ENCODE data around the gene CALML3.

The CALML3 gene

DNA sequence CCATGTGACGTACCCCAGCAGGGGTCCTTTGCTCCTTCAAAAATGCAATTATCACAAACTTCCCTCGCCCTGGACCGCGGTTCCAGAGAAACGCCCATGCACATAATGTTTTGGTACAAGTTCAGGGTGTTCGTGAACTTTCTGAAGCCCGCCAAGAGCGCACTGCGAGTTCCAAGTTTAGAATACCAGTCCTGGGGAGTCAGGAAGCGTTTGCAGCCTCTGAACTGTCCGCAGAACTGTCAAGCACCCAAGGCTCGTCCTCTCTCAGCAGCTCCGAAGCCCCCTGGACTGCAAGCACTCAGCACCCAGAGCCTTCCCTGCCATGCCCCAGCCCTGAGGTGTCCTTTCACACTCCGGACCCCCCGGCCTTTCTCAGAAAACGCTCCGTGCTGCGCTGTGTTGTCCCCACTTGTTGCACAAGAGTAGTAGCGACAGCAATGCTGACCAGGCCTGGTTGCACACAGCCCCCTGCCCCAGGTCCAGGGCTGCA, 30.3 kb downstream of the CALML3 start:
- TF ChIP-seq GATA3 (IDR thresholded peaks at IDR 0.05; ENCODE audit: low read depth, low read length) (no peak), GATA2 (IDR thresholded peaks at IDR 0.05; ENCODE audit: low read depth, low read length) (no peak)

GRCh38 chr10:5555881-5556280, 31.1 kb downstream of the CALML3 start:
- TF ChIP-seq GATA3 (IDR thresholded peaks at IDR 0.05; ENCODE audit: low read depth, low read length): no peak
- no peak for TF ChIP-seq GATA2 (IDR thresholded peaks at IDR 0.05; ENCODE audit: low read depth, low read length)

- no peak for TF ChIP-seq GATA2 (IDR thresholded peaks at IDR 0.05; ENCODE audit: low read depth, low read length)
- no peak for TF ChIP-seq GATA3 (IDR thresholded peaks at IDR 0.05; ENCODE audit: low read depth, low read length)
These were observed 31.8 kb downstream of the CALML3 start for GRCh38 chr10:5556576-5556975.

GRCh38 chr10:5557040-5557721, 32.4 kb downstream of the CALML3 start:
- no peak for TF ChIP-seq GATA3 (IDR thresholded peaks at IDR 0.05; ENCODE audit: low read depth, low read length)
- no peak for TF ChIP-seq GATA2 (IDR thresholded peaks at IDR 0.05; ENCODE audit: low read depth, low read length)

GRCh38 chr10:5557799-5558771, 33.3 kb downstream of the CALML3 start:
- no peak for TF ChIP-seq GATA3 (IDR thresholded peaks at IDR 0.05; ENCODE audit: low read depth, low read length)
- no peak for TF ChIP-seq GATA2 (IDR thresholded peaks at IDR 0.05; ENCODE audit: low read depth, low read length)

DNA sequence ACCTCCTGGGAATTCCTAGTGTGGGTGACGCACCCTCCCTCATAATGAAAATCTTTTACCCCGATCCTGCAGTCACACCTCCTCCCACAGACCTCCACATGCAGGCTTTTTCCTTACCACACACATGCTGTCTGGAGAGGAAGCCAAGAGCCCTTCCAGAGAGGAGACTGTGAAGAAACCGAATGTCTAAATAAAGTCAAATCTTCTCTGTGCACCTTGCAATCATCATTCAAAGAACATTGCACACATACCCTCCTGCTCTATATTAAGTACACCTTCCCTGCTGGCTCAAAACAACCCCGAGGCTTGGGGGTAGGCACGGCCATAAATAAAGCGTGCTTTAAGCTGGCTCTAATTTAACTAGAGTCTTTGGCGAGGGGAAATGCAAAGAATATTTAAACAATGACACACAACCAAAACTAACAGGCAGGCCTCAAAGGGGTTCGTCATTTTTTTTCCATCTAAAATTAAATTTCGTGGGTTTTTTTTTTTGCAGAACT, 34.9 kb downstream of the CALML3 start:
- TF ChIP-seq GATA2 (IDR thresholded peaks at IDR 0.05; ENCODE audit: low read depth, low read length): no peak
- TF ChIP-seq GATA3 (IDR thresholded peaks at IDR 0.05; ENCODE audit: low read depth, low read length): no peak

DNA sequence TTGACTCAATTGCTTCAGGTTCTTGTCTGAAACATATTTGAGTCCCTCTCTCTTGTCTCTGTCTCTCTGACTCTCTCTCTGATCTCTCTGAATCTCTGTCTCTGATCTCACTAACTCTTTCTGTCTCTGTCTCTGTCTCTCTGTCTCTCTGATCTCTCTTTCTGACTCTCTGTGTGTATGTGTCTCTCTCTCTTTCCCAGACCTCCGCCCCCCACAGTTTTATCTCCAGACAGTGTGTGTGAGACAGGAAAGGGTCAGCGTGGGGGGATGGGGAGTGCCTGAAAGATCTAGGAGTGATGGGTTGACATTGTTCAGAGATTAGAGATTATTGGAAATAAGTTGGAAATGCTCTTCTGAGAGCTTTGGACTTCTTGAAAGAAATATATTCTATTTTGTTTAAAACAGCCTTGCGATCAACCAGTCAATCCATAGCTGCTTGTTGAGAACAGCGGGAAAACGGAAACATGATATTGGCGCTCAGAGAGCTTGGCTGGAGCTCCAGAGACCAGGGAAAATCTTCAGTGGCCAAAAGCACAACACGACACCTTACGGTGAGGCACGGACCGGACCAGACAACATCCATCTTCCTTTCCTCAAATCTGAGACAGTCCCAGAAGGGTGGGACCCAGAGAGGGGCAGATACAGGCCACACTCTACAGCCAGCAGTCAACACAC, 35.5 kb downstream of the CALML3 start:
- no peak for TF ChIP-seq GATA3 (IDR thresholded peaks at IDR 0.05; ENCODE audit: low read depth, low read length)
- TF ChIP-seq GATA2 (IDR thresholded peaks at IDR 0.05; ENCODE audit: low read depth, low read length): no peak

GRCh38 chr10:5560817-5561703, 36.3 kb downstream of the CALML3 start:
- TF ChIP-seq GATA2 (IDR thresholded peaks at IDR 0.05; ENCODE audit: low read depth, low read length): no peak
- TF ChIP-seq GATA3 (IDR thresholded peaks at IDR 0.05; ENCODE audit: low read depth, low read length): no peak

DNA sequence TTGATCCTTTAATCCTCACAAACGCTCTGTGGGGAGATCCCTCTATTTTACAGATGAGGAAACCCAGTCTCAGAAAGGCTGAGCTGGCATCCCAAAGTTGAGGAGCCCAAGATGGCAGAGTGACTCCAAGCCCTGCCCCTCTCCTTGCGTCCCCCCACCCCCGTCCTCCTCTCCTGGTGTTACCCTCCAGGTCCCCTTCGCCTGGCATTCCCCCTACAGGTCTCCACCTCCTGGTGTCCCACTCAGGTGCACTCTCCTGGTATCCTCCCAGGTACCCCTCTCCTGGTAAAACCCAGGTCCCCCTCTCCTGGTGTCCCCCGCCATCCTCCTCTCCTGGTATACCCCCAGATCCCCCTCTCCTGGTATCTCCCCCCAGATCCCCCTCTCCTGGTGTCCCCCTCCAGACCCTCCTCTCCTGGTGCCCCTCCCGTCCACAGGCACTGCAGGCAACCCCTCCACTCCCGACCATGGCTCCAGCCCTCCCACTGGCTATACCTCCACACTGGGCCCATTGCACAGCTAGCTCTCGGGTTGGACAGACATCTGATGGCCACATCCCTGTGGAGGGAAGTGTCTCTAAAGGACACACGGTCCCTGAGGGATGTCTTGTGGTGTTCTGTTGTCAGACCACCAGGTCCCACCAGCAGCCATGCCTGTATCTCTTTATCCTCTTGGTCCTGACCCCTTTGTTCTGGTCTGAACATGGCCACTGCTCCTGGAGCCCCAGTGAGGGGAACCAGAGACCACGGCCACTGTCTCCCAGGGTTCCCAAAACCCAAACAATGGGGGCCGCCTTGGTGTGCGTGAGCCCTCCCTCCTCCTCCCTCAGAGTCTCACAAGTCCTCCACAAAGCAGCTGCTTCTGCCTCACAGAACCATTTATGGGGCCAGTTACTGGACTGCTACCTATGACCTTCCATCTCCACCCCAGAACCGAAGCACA, 37.2 kb downstream of the CALML3 start:
- TF ChIP-seq GATA2 (IDR thresholded peaks at IDR 0.05; ENCODE audit: low read depth, low read length): no peak
- no peak for TF ChIP-seq GATA3 (IDR thresholded peaks at IDR 0.05; ENCODE audit: low read depth, low read length)

GRCh38 chr10:5563321-5563961, 38.7 kb downstream of the CALML3 start:
- no peak for TF ChIP-seq GATA2 (IDR thresholded peaks at IDR 0.05; ENCODE audit: low read depth, low read length)
- TF ChIP-seq GATA3 (IDR thresholded peaks at IDR 0.05; ENCODE audit: low read depth, low read length): no peak

DNA sequence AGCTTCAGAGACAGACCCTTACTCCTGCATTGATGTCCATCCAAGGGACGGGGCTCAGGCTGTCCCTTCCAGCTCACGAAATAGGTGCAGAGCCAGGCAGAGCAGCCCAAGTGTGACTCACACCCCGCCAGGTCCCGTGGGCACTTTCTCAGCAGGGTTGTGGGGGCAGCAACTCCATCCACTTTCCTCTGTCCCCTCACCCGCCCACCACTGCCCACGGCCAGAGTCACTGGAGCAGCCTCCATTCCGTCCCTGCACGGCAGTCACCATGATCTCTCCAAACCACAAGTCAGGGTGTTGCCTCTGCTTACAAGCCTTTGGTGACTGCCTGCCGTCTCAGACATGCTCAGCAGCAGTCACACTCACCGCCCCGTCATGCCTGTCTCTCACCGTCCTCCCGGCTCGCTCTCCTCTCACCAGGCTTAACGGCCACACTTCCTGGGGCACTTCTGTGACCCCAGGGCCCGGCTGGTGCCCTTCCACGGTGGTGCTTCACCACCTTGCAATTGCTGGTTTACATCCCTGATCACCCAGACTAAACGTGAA, 39.3 kb downstream of the CALML3 start:
- no peak for TF ChIP-seq GATA3 (IDR thresholded peaks at IDR 0.05; ENCODE audit: low read depth, low read length)
- no peak for TF ChIP-seq GATA2 (IDR thresholded peaks at IDR 0.05; ENCODE audit: low read depth, low read length)

Measured in SH-SY5Y (cell line).